IMR-90 (cell line): ENCODE data around the gene UBE2L3. TPM values are rescaled to one million over a fixed set of nuclear protein-coding genes. Genes with fewer than 3 reads are reported as not detected.
"Not testable (repeated sequence)": the region's sequence is repeated elsewhere in the genome, so short reads cannot be mapped to it uniquely, and the experiment has no call there.

Experiments
- ATAC-seq: fragments of 200-7000 bp; cut with Tn5 transposase; 2 replicates; pipeline ENCODE4 v1.9.1; 2020; ENCODE audit warnings: low read depth, mild to moderate bottlenecking, moderate library complexity
- BruUV-seq: library from RNA; stranded (reverse); fragments of 400-500 nt; replicated peaks from 2 replicates; lab custom pipeline; 2021; lab: Mats Ljungman, UMichigan
- CTCF ChIA-PET: fragments of 300-600 bp; formaldehyde crosslinking; extraction: SDS; loops from one replicate; lab custom pipeline; 2021; ENCODE audit warnings: antibody characterized with exemption; lab: Yijun Ruan, JAX
- POLR2A ChIA-PET: fragments of 300-600 bp; sonication (Branson Sonifier 250); formaldehyde crosslinking; loops from one replicate; lab custom pipeline; 2022; ENCODE audit warnings: antibody characterized with exemption; ENCODE audit not compliant: unreplicated experiment; lab: Charles Lee
- DNase-seq: peaks from one replicate; pipeline ENCODE4 v3.0.0; 2013
- H2AFZ ChIP-seq: replicated peaks from 2 replicates; pipeline ENCODE3; 2013; ENCODE audit warnings: low read length, mild to moderate bottlenecking; ENCODE audit not compliant: poor library complexity
- H2AK5ac ChIP-seq: 2 replicates; pipeline ENCODE4 v1.6.1; 2013; ENCODE audit warnings: low read depth, low read length, inconsistent platforms
- H2AK9ac ChIP-seq: replicated peaks from 2 replicates; pipeline ENCODE3; 2013; ENCODE audit warnings: mild to moderate bottlenecking, low read depth, low read length, moderate library complexity; ENCODE audit not compliant: poor library complexity
- H2BK120ac ChIP-seq: 2 replicates; pipeline ENCODE4 v1.6.1; 2013; ENCODE audit warnings: low read depth, low read length, inconsistent platforms
- H2BK15ac ChIP-seq: 3 replicates; pipeline ENCODE4 v1.6.1; 2013; ENCODE audit warnings: low read depth, low read length, inconsistent platforms
- H2BK20ac ChIP-seq: 2 replicates; pipeline ENCODE4 v1.6.1; 2013; ENCODE audit warnings: low read depth, mild to moderate bottlenecking, inconsistent platforms, low read length, moderate library complexity
- H2BK5ac ChIP-seq: 2 replicates; pipeline ENCODE4 v1.6.1; 2013; ENCODE audit warnings: mild to moderate bottlenecking, low read depth, low read length, inconsistent platforms; ENCODE audit not compliant: poor library complexity, severe bottlenecking
- H3K14ac ChIP-seq: replicated peaks from 2 replicates; pipeline ENCODE4 v1.6.1; 2013; ENCODE audit warnings: low read depth, low read length, inconsistent platforms
- H3K18ac ChIP-seq: 2 replicates; pipeline ENCODE4 v1.6.1; 2013; ENCODE audit warnings: low read depth, low read length, control low read depth
- H3K23ac ChIP-seq: 2 replicates; pipeline ENCODE4 v1.6.1; 2013; ENCODE audit warnings: low read depth, low read length, inconsistent platforms
- H3K27ac ChIP-seq: 2 replicates; pipeline ENCODE4 v1.5.1; 2013; ENCODE audit warnings: mild to moderate bottlenecking, control low read depth, low read length; ENCODE audit not compliant: insufficient read depth
- H3K27me3 ChIP-seq: 2 replicates; pipeline ENCODE4 v1.6.1; 2013; ENCODE audit warnings: low read length; ENCODE audit not compliant: control insufficient read depth, insufficient read depth
- H3K36me3 ChIP-seq: 2 replicates; pipeline ENCODE4 v1.6.1; 2013; ENCODE audit warnings: low read length, mixed read lengths; ENCODE audit not compliant: control insufficient read depth, insufficient read depth
- H3K4ac ChIP-seq: 2 replicates; pipeline ENCODE4 v1.6.1; 2013; ENCODE audit warnings: low read depth, low read length, inconsistent platforms
- H3K4me1 ChIP-seq: 2 replicates; pipeline ENCODE4 v1.6.1; 2013; ENCODE audit warnings: low read length, mixed read lengths; ENCODE audit not compliant: control insufficient read depth, insufficient read depth
- H3K4me2 ChIP-seq: 2 replicates; pipeline ENCODE4 v1.6.1; 2013; ENCODE audit warnings: low read depth, mild to moderate bottlenecking, control low read depth, low read length, moderate library complexity
- H3K4me3 ChIP-seq: 2 replicates; pipeline ENCODE4 v1.5.1; 2013; ENCODE audit warnings: low read depth, mild to moderate bottlenecking, control low read depth, low read length, moderate library complexity; ENCODE audit not compliant: insufficient read depth
- H3K56ac ChIP-seq: 2 replicates; pipeline ENCODE4 v1.6.1; 2013; ENCODE audit warnings: low read length, inconsistent platforms; ENCODE audit not compliant: insufficient read depth; ENCODE audit errors: extremely low read depth
- H3K79me1 ChIP-seq, 2 experiments: 2 replicates each; pipeline ENCODE4 v1.6.1; 2013; ENCODE audit warnings: low read length in 2 of 2, inconsistent platforms in 1 of 2, low read depth in 1 of 2
- H3K9ac ChIP-seq: 2 replicates; pipeline ENCODE4 v1.6.1; 2013; ENCODE audit warnings: low read depth, low read length, control low read depth
- H3K9me1 ChIP-seq: 2 replicates; pipeline ENCODE4 v1.6.1; 2013; ENCODE audit warnings: low read length, inconsistent platforms; ENCODE audit not compliant: insufficient read depth
- H3K9me3 ChIP-seq: 2 replicates; pipeline ENCODE4 v1.6.1; 2013; ENCODE audit warnings: low read length; ENCODE audit not compliant: control insufficient read depth, insufficient read depth
- H4K20me1 ChIP-seq: 2 replicates; pipeline ENCODE4 v1.6.1; 2013; ENCODE audit warnings: low read length, inconsistent platforms; ENCODE audit not compliant: insufficient read depth
- H4K5ac ChIP-seq: 2 replicates; pipeline ENCODE4 v1.6.1; 2013; ENCODE audit warnings: mild to moderate bottlenecking, low read depth, low read length, control low read depth
- H4K8ac ChIP-seq, 2 experiments: 2 replicates each; pipeline ENCODE4 v1.6.1; 2013; ENCODE audit warnings: low read depth in 2 of 2, low read length in 2 of 2, control low read depth in 1 of 2, inconsistent platforms in 1 of 2
- H4K91ac ChIP-seq: 2 replicates; pipeline ENCODE4 v1.6.1; 2013; ENCODE audit warnings: low read depth, low read length, inconsistent platforms; ENCODE audit not compliant: insufficient read depth
- WGBS, 2 experiments: methylation state at CpG; one replicate each; pipeline versions ENCODE4 v1.1.5 to v1.1.7; 2013; ENCODE audit warnings: missing lambda C conversion rate in 2 of 2; ENCODE audit not compliant: insufficient read length in 1 of 2; ENCODE audit errors: extremely low coverage in 2 of 2; 5-methylcytosine and 5-hydroxymethylcytosine counted together
- dilution Hi-C: fragments of 300-500 bp; cut with HindIII; formaldehyde crosslinking; loops from one replicate; pipeline ENCODE4 v1.14.3; 2018; ENCODE audit warnings: low sequenced_read_pairs; ENCODE audit not compliant: unreplicated experiment
- in situ Hi-C: fragments of 300-500 bp; cut with MboI; formaldehyde crosslinking; loops from 3 replicates; pipeline ENCODE4 v1.14.3; 2019; ENCODE audit warnings: low sequenced_read_pairs, inconsistent platforms, mixed read lengths
- intact Hi-C: fragments of 100-400 bp; cut with micrococcal nuclease; formaldehyde crosslinking; loops from 2 replicates; pipeline ENCODE4 v1.10.0; 2022
- polyA plus RNA-seq, 3 experiments: library from polyadenylated mRNA; depleted of rRNA; stranded (reverse); fragments of >200 nt; gene quantifications; 2 replicates each; pipeline ENCODE4 v1.2.3, GENCODE V29; 2012; ENCODE audit warnings: low replicate concordance in 1 of 3
- total RNA-seq: library from RNA; depleted of rRNA; stranded (reverse); fragments of >200 nt; gene quantifications from 2 replicates; pipeline ENCODE4 v1.2.3, GENCODE V29; 2012

The UBE2L3 gene
- total and polyA plus RNA-seq, 2 of the 4 experiments (the other 2 are of a cell fraction), result 29.0 to 72.9 TPM

DNA sequence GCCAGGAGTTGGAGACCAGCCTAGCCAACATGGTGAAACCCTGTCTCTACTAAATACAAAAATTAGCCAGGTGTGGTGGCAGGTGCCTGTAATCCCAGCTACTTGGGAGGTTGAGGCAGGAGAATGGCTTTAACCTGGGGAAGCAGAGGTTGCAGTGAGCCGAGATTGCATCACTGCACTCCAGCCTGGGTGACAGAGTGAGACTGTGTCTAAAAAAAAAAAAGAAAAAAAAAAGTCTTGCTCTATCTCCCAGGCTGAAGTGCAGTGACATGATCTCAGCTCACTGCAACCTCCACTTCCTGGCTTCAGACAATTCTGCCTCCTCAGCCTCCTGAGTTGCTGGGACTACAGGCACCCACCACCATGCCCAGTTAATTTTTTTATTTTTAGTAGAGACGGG, 69.9 kb downstream of the UBE2L3 start:
- H3K18ac ChIP-seq, H4K8ac ChIP-seq, H2BK5ac ChIP-seq, H3K4me2 ChIP-seq, H2BK120ac ChIP-seq, H4K5ac ChIP-seq, H3K23ac ChIP-seq, BruUV-seq, H3K36me3 ChIP-seq, POLR2A ChIA-PET, H3K4ac ChIP-seq, H2AFZ ChIP-seq, H3K9me3 ChIP-seq, H3K9me1 ChIP-seq, dilution Hi-C loops, H2BK15ac ChIP-seq, intact Hi-C loops, H3K4me3 ChIP-seq, H4K91ac ChIP-seq, in situ Hi-C loops, ATAC-seq, H3K56ac ChIP-seq, H3K9ac ChIP-seq, H3K27me3 ChIP-seq, H4K20me1 ChIP-seq, H3K14ac ChIP-seq, H2AK9ac ChIP-seq, H2BK20ac ChIP-seq, CTCF ChIA-PET, DNase-seq, H3K27ac ChIP-seq, H3K4me1 ChIP-seq, H3K79me1 ChIP-seq, H2AK5ac ChIP-seq: not testable (repeated sequence)
- no CpG with 5 or more reads among the region's 2 CpGs for WGBS, 2 experiments
